ENCODE measurements around the gene PHYHIPL.
"Not testable (repeated sequence)": the region's sequence is repeated elsewhere in the genome, so short reads cannot be mapped to it uniquely, and the experiment has no call there.

PHYHIPL gene

GRCh38 chr10:59214160-59214559 is 37.7 kb downstream of the PHYHIPL start:
- Histone ChIP-seq H3K4me2 (ENCODE audit: low read length) (no peak overlapping the region), H3K79me2 (ENCODE audit: low read length) (no peaks in the 10 kb centered on the region), H3K9ac (ENCODE audit: low read length) (no peak overlapping the region), H2AFZ (ENCODE audit: low read depth, low read length) (no peak overlapping the region), H3K4me3 (ENCODE audit: low read length) (no peak overlapping the region), H3K4me1 (ENCODE audit: low read length) (no peaks in the 10 kb centered on the region), H3K27ac (ENCODE audit: low read length) (no peak overlapping the region), H3K36me3 (replicated peaks; ENCODE audit: low read depth, low read length) (no peaks in the 10 kb centered on the region), H4K20me1 (ENCODE audit: insufficient read depth, low read length) (no peaks in the 10 kb centered on the region), H3K27me3 (ENCODE audit: low read depth, low read length) (no peaks in the 10 kb centered on the region), H3K9me3 (ENCODE audit: insufficient read depth, low read length) (no peaks in the 10 kb centered on the region)
- TF ChIP-seq EZH2phosphoT487 (IDR thresholded peaks at IDR 0.05; ENCODE audit: low read depth), result no peak
- TF ChIP-seq, protein P1, sequence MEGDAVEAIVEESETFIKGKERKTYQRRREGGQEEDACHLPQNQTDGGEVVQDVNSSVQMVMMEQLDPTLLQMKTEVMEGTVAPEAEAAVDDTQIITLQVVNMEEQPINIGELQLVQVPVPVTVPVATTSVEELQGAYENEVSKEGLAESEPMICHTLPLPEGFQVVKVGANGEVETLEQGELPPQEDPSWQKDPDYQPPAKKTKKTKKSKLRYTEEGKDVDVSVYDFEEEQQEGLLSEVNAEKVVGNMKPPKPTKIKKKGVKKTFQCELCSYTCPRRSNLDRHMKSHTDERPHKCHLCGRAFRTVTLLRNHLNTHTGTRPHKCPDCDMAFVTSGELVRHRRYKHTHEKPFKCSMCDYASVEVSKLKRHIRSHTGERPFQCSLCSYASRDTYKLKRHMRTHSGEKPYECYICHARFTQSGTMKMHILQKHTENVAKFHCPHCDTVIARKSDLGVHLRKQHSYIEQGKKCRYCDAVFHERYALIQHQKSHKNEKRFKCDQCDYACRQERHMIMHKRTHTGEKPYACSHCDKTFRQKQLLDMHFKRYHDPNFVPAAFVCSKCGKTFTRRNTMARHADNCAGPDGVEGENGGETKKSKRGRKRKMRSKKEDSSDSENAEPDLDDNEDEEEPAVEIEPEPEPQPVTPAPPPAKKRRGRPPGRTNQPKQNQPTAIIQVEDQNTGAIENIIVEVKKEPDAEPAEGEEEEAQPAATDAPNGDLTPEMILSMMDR (IDR thresholded peaks at IDR 0.05; ENCODE audit: low read depth, low read length), result no peak

- Histone ChIP-seq H3K27me3 (ENCODE audit: low read depth, low read length) (no peaks in the 10 kb centered on the region), H3K79me2 (ENCODE audit: low read length) (no peaks in the 10 kb centered on the region), H3K9me3 (ENCODE audit: insufficient read depth, low read length) (no peaks in the 10 kb centered on the region), H4K20me1 (ENCODE audit: insufficient read depth, low read length) (no peaks in the 10 kb centered on the region), H3K4me1 (ENCODE audit: low read length) (no peaks in the 10 kb centered on the region), H3K4me3 (ENCODE audit: low read length) (no peak overlapping the region), H2AFZ (ENCODE audit: low read depth, low read length) (no peak overlapping the region), H3K27ac (ENCODE audit: low read length) (no peak overlapping the region), H3K4me2 (ENCODE audit: low read length) (no peak overlapping the region), H3K36me3 (replicated peaks; ENCODE audit: low read depth, low read length) (no peaks in the 10 kb centered on the region), H3K9ac (ENCODE audit: low read length) (no peak overlapping the region)
- TF ChIP-seq, protein P1 (IDR thresholded peaks at IDR 0.05; ENCODE audit: low read depth, low read length), result no peak
- TF ChIP-seq EZH2phosphoT487 (IDR thresholded peaks at IDR 0.05; ENCODE audit: low read depth), result no peak
Observed at GRCh38 chr10:59216178-59216869, 39.9 kb downstream of the PHYHIPL start.

DNA sequence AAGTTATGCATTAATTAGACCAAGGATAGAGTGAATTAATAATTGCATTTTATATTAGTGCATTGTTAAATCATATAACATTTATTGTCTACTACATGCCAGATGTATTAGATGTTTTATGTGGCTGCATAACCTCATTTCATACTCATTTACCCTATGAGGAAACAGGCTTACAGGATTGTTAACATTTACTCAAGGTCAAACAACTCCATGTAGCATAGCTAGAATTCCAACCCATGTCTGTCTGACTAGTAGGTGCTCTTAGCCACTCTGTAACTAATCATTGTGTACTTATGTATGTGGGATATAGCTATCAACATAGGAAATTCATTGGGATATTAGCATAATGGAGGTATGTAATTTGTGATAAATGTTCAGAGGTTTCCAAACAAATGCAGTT is 46.3 kb downstream of the PHYHIPL start:
- Histone ChIP-seq H3K79me2 (ENCODE audit: low read length) (no peaks in the 10 kb centered on the region), H3K4me1 (ENCODE audit: low read length) (no peaks in the 10 kb centered on the region), H3K9me3 (ENCODE audit: insufficient read depth, low read length) (no peaks in the 10 kb centered on the region), H3K27ac (ENCODE audit: low read length) (no peak overlapping the region), H3K9ac (ENCODE audit: low read length) (no peak overlapping the region), H3K27me3 (ENCODE audit: low read depth, low read length) (no peaks in the 10 kb centered on the region), H3K36me3 (replicated peaks; ENCODE audit: low read depth, low read length) (no peaks in the 10 kb centered on the region), H4K20me1 (ENCODE audit: insufficient read depth, low read length) (no peaks in the 10 kb centered on the region), H2AFZ (ENCODE audit: low read depth, low read length) (no peak overlapping the region), H3K4me3 (ENCODE audit: low read length) (no peak overlapping the region), H3K4me2 (ENCODE audit: low read length) (no peak overlapping the region)
- TF ChIP-seq EZH2phosphoT487 (IDR thresholded peaks at IDR 0.05; ENCODE audit: low read depth), result no peak
- TF ChIP-seq, protein P1 (IDR thresholded peaks at IDR 0.05; ENCODE audit: low read depth, low read length), result no peak

DNA sequence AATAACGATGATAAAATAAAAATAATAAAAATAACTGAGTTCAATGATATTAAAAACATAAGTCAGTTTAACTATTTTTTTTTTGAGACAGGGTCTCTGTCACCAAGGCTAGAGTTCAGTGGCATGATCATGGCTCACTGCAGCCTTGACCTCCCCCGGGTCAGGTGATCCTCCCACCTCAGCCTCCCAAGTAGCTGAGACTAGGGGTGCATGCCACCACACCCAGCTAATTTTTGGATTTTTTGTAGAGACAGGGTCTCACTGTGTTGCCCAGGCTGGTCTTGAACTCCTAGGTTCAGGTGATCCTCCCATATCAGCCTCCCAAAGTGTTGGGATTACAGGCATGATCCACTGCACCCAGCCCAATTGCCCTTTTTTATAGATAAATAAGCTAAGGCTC is 47.2 kb downstream of the PHYHIPL start:
- not testable (repeated sequence) for H3K9me3 ChIP-seq (ENCODE audit: insufficient read depth, low read length); H3K27me3 ChIP-seq (ENCODE audit: low read depth, low read length); H3K4me3 ChIP-seq (ENCODE audit: low read length); H3K36me3 ChIP-seq (replicated peaks; ENCODE audit: low read depth, low read length); H3K4me2 ChIP-seq (ENCODE audit: low read length); H2AFZ ChIP-seq (ENCODE audit: low read depth, low read length); H3K9ac ChIP-seq (ENCODE audit: low read length); H4K20me1 ChIP-seq (ENCODE audit: insufficient read depth, low read length); H3K79me2 ChIP-seq (ENCODE audit: low read length); H3K27ac ChIP-seq (ENCODE audit: low read length); H3K4me1 ChIP-seq (ENCODE audit: low read length)

Measured in OCI-LY3 (cell line).